GM12891 (cell line): ENCODE results near the gene FHIT.

Experiments used
- POLR2A ChIP-seq: IDR thresholded peaks from 2 replicates; pipeline ENCODE4 v1.6.1; 2011; ENCODE audit warnings: low read depth, low read length, control low read depth
- TAF1 ChIP-seq: IDR thresholded peaks from 2 replicates; pipeline ENCODE4 v1.6.1; 2011; ENCODE audit warnings: low read depth, low read length, control low read depth

- TF ChIP-seq POLR2A (no peak), TAF1 (no peak)
These were observed 976.6 kb downstream of the FHIT start for GRCh38 chr3:60274646-60275045.
